H9 (cell line): ENCODE data around the gene PTPRR. TPM values are rescaled to one million over a fixed set of nuclear protein-coding genes. Genes with fewer than 3 reads are reported as not detected.

Experiments used
- DNase-seq: peaks from one replicate; pipeline ENCODE4 v3.0.0-alpha.2; 2017
- H2AFZ ChIP-seq: one replicate; pipeline ENCODE4 v1.6.1; 2013; ENCODE audit warnings: mild to moderate bottlenecking, low read length, control low read depth, moderate library complexity
- H2AK5ac ChIP-seq: 2 replicates; pipeline ENCODE4 v1.6.1; 2013; ENCODE audit warnings: low read length, control low read depth, mixed read lengths; ENCODE audit not compliant: insufficient read length
- H2BK120ac ChIP-seq: one replicate; pipeline ENCODE4 v1.6.1; 2013; ENCODE audit warnings: low read depth, mild to moderate bottlenecking, low read length, control low read depth, inconsistent platforms; ENCODE audit not compliant: poor library complexity, severe bottlenecking
- H2BK12ac ChIP-seq: 2 replicates; pipeline ENCODE4 v1.6.1; 2013; ENCODE audit warnings: low read length, control low read depth, mixed read lengths, low read depth; ENCODE audit not compliant: insufficient read length
- H2BK15ac ChIP-seq: 2 replicates; pipeline ENCODE4 v1.6.1; 2013; ENCODE audit warnings: low read depth, low read length, control low read depth
- H2BK20ac ChIP-seq: one replicate; pipeline ENCODE4 v1.6.1; 2013; ENCODE audit warnings: low read depth, mild to moderate bottlenecking, low read length, control low read depth, inconsistent platforms; ENCODE audit not compliant: poor library complexity, severe bottlenecking
- H2BK5ac ChIP-seq: 2 replicates; pipeline ENCODE4 v1.6.1; 2013; ENCODE audit warnings: low read length, control low read depth, mixed read lengths; ENCODE audit not compliant: insufficient read length
- H3K14ac ChIP-seq: 2 replicates; pipeline ENCODE4 v1.6.1; 2013; ENCODE audit warnings: low read length, control low read depth; ENCODE audit not compliant: insufficient read depth
- H3K18ac ChIP-seq: 2 replicates; pipeline ENCODE4 v1.6.1; 2013; ENCODE audit warnings: low read depth, mild to moderate bottlenecking, mixed read lengths, low read length, control low read depth; ENCODE audit not compliant: insufficient read length
- H3K23ac ChIP-seq: 2 replicates; pipeline ENCODE4 v1.6.1; 2013; ENCODE audit warnings: low read length, control low read depth, mixed read lengths, low read depth; ENCODE audit not compliant: insufficient read length
- H3K23me2 ChIP-seq: 2 replicates; pipeline ENCODE4 v1.6.1; 2013; ENCODE audit warnings: low read depth, mild to moderate bottlenecking, mixed read lengths, low read length, control low read depth; ENCODE audit not compliant: insufficient read length, poor library complexity, severe bottlenecking
- H3K27ac ChIP-seq: 2 replicates; pipeline ENCODE4 v1.5.1; 2013; ENCODE audit warnings: low read length, control low read depth, mixed read lengths, low read depth; ENCODE audit not compliant: insufficient read length
- H3K27me3 ChIP-seq: 2 replicates; pipeline ENCODE4 v1.6.1; 2013; ENCODE audit warnings: low read length, control low read depth, inconsistent platforms; ENCODE audit not compliant: insufficient read depth
- H3K4ac ChIP-seq: 2 replicates; pipeline ENCODE4 v1.6.1; 2013; ENCODE audit warnings: low read depth, mild to moderate bottlenecking, control low read depth, inconsistent platforms, low read length, moderate library complexity
- H3K4me1 ChIP-seq: 2 replicates; pipeline ENCODE4 v1.6.1; 2013; ENCODE audit warnings: low read length, control low read depth, inconsistent platforms; ENCODE audit not compliant: insufficient read depth
- H3K4me2 ChIP-seq: 2 replicates; pipeline ENCODE4 v1.6.1; 2013; ENCODE audit warnings: low read length, control low read depth, mixed read lengths; ENCODE audit not compliant: insufficient read length, insufficient read depth
- H3K56ac ChIP-seq: 2 replicates; pipeline ENCODE4 v1.6.1; 2013; ENCODE audit warnings: low read depth, mild to moderate bottlenecking, mixed read lengths, low read length, control low read depth; ENCODE audit not compliant: insufficient read length
- H3K79me1 ChIP-seq: 2 replicates; pipeline ENCODE4 v1.6.1; 2013; ENCODE audit warnings: low read depth, mild to moderate bottlenecking, moderate library complexity, low read length, control low read depth, inconsistent platforms; ENCODE audit not compliant: insufficient read depth, poor library complexity, severe bottlenecking
- H3K79me2 ChIP-seq: 2 replicates; pipeline ENCODE4 v1.6.1; 2013; ENCODE audit warnings: low read length, control low read depth, inconsistent platforms; ENCODE audit not compliant: insufficient read depth
- H3K9ac ChIP-seq: 2 replicates; pipeline ENCODE4 v1.6.1; 2013; ENCODE audit warnings: low read length, control low read depth, mixed read lengths; ENCODE audit not compliant: insufficient read length; ENCODE audit errors: extremely low read depth
- H3K9me3 ChIP-seq: one replicate; pipeline ENCODE4 v1.6.1; 2013; ENCODE audit warnings: low read depth, low read length, inconsistent platforms; ENCODE audit not compliant: control insufficient read depth
- H3T11ph ChIP-seq: one replicate; pipeline ENCODE4 v1.6.1; 2013; ENCODE audit warnings: mild to moderate bottlenecking, low read length, control low read depth, inconsistent platforms
- H4K20me1 ChIP-seq: one replicate; pipeline ENCODE4 v1.6.1; 2013; ENCODE audit not compliant: control insufficient read depth, insufficient read length, insufficient read depth
- H4K5ac ChIP-seq: 2 replicates; pipeline ENCODE4 v1.6.1; 2013; ENCODE audit warnings: low read depth, mild to moderate bottlenecking, mixed read lengths, low read length, control low read depth; ENCODE audit not compliant: insufficient read length
- H4K8ac ChIP-seq: replicated peaks from 2 replicates; pipeline ENCODE4 v1.6.1; 2013; ENCODE audit warnings: low read length, control low read depth, mixed read lengths, low read depth; ENCODE audit not compliant: insufficient read length
- H4K91ac ChIP-seq: 2 replicates; pipeline ENCODE4 v1.6.1; 2013; ENCODE audit warnings: low read depth, mild to moderate bottlenecking, moderate library complexity, mixed read lengths, low read length, control low read depth; ENCODE audit not compliant: insufficient read length
- H3K27ac Mint-ChIP-seq, 3 experiments: 2 replicates in 2 of 3; 3 replicates in 1 of 3; pipeline ENCODE4 v1.8.0; 2020 to 2021; ENCODE audit warnings: mixed read lengths in 3 of 3, mild to moderate bottlenecking in 1 of 3, moderate library complexity in 1 of 3
- H3K27me3 Mint-ChIP-seq: 2 replicates; pipeline ENCODE4 v1.8.0; 2021; ENCODE audit warnings: low read depth, mild to moderate bottlenecking, moderate library complexity, mixed read lengths
- H3K36me3 Mint-ChIP-seq, 3 experiments: 2 replicates in 2 of 3; 3 replicates in 1 of 3; pipeline ENCODE4 v1.8.0; 2020 to 2021; ENCODE audit warnings: low read depth in 3 of 3, mixed read lengths in 3 of 3; ENCODE audit not compliant: insufficient read depth in 1 of 3
- H3K4me1 Mint-ChIP-seq, 2 experiments: 2 replicates each; pipeline ENCODE4 v1.8.0; 2020; ENCODE audit warnings: mixed read lengths in 2 of 2
- H3K4me3 Mint-ChIP-seq, 2 experiments: 2 replicates in 1 of 2; 3 replicates in 1 of 2; pipeline ENCODE4 v1.8.0; 2020 to 2021; ENCODE audit warnings: mild to moderate bottlenecking in 2 of 2, mixed read lengths in 2 of 2, moderate library complexity in 1 of 2
- H3K9me3 Mint-ChIP-seq, 2 experiments: 2 replicates in 1 of 2; 3 replicates in 1 of 2; pipeline ENCODE4 v1.8.0; 2020; ENCODE audit warnings: mild to moderate bottlenecking in 2 of 2, mixed read lengths in 2 of 2, moderate library complexity in 1 of 2
- CTCF ChIP-seq: fragments of 200-600 bp; sonication (generic); conservative IDR thresholded peaks from 3 replicates; pipeline ENCODE4 v1.8.0; 2021; ENCODE audit warnings: antibody characterized with exemption, mild to moderate bottlenecking
- WGBS: extraction: QIAGEN DNeasy Blood & Tissue Kit; methylation state at CpG from one replicate; pipeline ENCODE4 v1.1.7; 2013; ENCODE audit warnings: missing lambda C conversion rate, low lambda C conversion rate, mixed read lengths; ENCODE audit not compliant: insufficient read length; ENCODE audit errors: extremely low coverage; 5-methylcytosine and 5-hydroxymethylcytosine counted together
- total RNA-seq: library from RNA; stranded (reverse); gene quantifications from 2 replicates; pipeline ENCODE4 v1.2.1, GENCODE V29; 2021

Gene PTPRR
- total RNA-seq, 1 experiment from 2014 or later: 0.22 TPM

- H3K9me3 Mint-ChIP-seq: no peaks in the 10 kb centered on the region
- TF ChIP-seq CTCF: no peak
- H3K36me3 Mint-ChIP-seq: no peaks in the 10 kb centered on the region
- H3T11ph ChIP-seq: no peak overlapping the region
- H2BK15ac ChIP-seq: no peak overlapping the region
- H3K18ac ChIP-seq: no peak overlapping the region
- no peak overlapping the region for H3K4me2 ChIP-seq
- peaks cover 2% of the 10 kb centered on the region; the same call in 1 of the 2 replicates for H3K27me3 ChIP-seq
- no peak overlapping the region; a peak in 1 of 7 replicates for H3K27ac Mint-ChIP-seq
- H3K79me1 ChIP-seq: no peaks in the 10 kb centered on the region
- no peak overlapping the region for H3K4ac ChIP-seq
- H3K23ac ChIP-seq: no peak overlapping the region
- H4K8ac ChIP-seq: no peak overlapping the region
- no peak overlapping the region for H4K91ac ChIP-seq
- H3K23me2 ChIP-seq: no peaks in the 10 kb centered on the region
- no peak overlapping the region for H2BK120ac ChIP-seq
- no peak overlapping the region for H3K9ac ChIP-seq
- peaks cover 11 to 13% of the 10 kb centered on the region in 2 experiments for H3K4me1 Mint-ChIP-seq
- H3K56ac ChIP-seq: no peak overlapping the region
- DNase-seq: no peak
- H2AFZ ChIP-seq: no peak overlapping the region
- no peak overlapping the region for H2BK20ac ChIP-seq
- H3K9me3 ChIP-seq: no peaks in the 10 kb centered on the region
- no peak overlapping the region for H3K27ac ChIP-seq
- no peak overlapping the region for H2BK5ac ChIP-seq
- H3K27me3 Mint-ChIP-seq: no peaks in the 10 kb centered on the region
- no peak overlapping the region for H3K4me3 Mint-ChIP-seq
- no peak overlapping the region for H2AK5ac ChIP-seq
- peaks cover 2% of the 10 kb centered on the region; the same call in 1 of the 2 replicates for H3K4me1 ChIP-seq
- no peak overlapping the region for H3K14ac ChIP-seq
- no peaks in the 10 kb centered on the region for H4K20me1 ChIP-seq
- H2BK12ac ChIP-seq: no peak overlapping the region
- no peaks in the 10 kb centered on the region for H3K79me2 ChIP-seq
- H4K5ac ChIP-seq: no peak overlapping the region
- no CpG with 5 or more reads among the region's 7 CpGs for WGBS
Measured at GRCh38 chr12:70852416-70853150, 68.0 kb downstream of the PTPRR start.
